Hematopoietic multipotent progenitor cell treated with erythropoietin and hydrocortisone succinate and interleukin-3 and kit ligand, for 15 days (in vitro differentiated cells): ENCODE measurements around the gene CUEDC1.

Source experiments
- DNase-seq: peaks from one replicate; pipeline ENCODE4 v3.0.0-alpha.2; 2015; ENCODE audit warnings: low spot score

The CUEDC1 gene

DNA sequence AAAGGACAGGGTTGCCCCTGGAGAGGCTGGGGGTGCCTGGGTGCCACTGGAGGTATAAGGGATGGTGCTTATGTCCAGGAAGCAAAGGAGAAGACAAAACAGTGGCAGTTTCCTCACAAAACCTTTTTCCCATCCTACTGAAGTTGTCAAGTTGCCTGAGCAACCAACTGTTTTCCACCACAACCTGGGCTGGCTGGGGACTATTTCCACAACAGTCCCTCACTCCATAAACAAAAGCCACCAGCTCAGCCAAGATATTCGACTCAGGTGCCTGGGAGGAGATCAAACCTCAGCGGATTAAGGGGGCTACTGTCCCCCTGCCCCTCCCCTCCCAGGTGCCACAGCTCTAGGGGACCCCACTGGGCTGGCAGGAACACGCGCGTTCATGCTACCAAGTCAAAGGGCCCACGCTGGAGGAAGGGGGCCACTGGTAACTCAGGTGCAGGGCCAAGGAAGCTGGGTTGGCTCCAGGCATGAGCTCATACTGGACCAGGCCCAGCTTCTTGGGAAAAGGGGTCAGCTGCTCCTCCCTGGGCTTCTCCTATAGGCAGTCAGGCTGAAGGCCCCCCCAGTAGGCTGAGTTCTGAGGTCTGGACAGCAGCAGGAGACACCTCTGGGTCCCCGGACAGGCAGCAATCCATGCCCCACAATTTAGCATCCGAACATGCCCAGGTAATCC is 59.7 kb downstream of the CUEDC1 start:
- DNase-seq, result no peak

DNA sequence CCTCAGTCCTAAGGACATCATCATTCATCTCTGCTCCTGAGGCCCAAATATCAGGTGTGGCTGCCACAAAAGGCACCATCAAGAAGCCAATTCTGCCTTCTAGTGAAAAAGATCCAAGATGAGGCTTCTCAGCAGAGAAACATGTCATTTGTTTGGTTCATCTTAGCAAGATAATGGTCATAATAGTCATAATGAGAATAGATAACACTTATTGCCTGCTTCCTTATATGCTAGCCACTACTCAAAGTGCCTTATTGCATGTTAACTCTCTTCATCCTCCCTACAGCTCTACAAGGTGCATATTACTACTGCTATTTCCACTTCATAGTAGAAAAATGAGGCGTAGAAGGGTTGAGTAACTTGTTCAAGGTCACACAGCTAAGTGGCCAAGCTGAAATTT is 60.4 kb downstream of the CUEDC1 start:
- no peak for DNase-seq

DNA sequence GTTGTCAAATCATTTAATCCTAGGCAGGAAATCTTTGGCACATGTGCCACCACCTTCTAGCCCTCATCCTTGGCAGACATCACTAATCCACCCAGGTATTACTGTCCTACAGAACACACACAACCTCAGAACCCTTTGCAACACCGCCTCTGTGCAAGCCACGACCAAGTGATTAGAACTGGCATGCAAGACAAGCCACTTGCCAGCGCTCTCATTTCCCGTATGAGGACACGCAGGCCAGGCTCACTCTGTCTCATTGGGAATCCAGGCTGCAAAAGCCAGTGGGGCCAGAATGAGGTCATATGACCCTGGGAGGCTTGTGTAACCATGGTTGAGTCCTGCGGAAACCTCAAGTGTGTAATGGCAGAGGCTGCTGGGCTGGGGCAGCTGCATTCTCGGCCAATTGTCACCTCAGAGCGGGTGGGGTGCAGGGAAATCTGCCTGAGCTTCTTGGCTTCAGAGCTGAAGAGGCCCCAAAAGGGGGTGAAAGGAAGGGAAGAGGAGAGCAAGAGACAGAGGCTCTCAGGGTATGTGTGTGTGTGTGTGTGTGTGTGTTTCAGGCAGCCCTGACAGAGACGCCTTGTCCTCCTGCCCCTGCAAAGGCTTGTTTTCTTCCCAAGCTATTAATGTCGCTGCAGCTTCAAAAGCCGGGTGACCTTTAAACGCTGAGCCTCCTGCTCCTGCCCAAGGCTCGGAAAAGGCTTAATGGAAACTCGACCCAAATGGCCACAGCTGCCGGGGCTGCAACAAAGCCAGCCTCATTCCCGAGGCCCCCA is 62.2 kb downstream of the CUEDC1 start:
- no peak for DNase-seq

DNA sequence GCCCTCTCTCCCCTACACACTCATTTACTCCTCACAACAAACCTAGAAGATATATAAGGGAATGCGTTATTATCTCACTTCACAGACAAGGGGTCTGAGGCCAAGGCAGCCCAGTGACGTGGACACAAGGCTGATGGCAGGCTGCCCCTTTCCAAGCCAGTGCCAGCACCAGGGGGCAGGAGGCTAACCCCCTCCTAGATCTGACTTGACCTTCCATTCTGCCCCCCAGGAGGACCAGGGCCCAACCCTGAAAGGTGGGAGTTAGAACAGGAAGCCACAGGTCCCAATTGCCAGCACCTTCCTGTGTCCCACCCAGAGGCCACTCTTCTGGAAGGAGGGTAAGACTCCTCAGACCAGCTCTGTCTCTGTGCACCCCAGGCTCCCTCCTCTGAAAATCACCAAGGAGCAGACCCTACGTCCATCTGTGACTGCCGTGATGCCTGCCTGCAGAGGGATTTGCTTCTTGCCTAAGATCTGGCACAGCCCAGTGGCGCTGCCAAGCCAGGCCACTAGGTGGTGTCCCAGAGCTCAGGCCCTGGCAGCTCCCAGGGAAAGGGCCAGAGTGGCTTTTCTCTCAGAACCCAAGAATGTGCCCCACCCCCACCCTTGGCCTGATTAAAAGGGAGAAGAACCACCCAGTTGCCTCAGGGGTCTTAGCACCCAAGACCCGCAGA is 62.9 kb downstream of the CUEDC1 start:
- DNase-seq, result peak; percentile 78

DNA sequence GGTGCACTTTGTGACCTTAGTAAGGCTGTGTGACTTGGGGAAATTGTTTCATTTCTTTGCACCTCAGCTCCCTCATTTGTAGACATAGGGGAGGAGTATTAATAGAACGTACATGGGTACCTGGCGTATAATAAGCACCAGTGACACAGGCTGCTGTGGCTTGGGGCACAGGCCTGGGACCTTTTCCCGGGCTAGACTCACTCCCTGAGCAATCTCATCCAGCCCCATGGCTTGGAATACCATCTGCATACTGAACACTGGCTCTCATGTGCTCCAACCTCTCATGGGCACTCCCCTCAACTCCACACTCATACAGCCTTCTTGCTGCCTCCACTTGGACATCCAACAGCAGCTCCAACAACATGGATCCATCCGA is 64.4 kb downstream of the CUEDC1 start:
- no peak for DNase-seq

DNA sequence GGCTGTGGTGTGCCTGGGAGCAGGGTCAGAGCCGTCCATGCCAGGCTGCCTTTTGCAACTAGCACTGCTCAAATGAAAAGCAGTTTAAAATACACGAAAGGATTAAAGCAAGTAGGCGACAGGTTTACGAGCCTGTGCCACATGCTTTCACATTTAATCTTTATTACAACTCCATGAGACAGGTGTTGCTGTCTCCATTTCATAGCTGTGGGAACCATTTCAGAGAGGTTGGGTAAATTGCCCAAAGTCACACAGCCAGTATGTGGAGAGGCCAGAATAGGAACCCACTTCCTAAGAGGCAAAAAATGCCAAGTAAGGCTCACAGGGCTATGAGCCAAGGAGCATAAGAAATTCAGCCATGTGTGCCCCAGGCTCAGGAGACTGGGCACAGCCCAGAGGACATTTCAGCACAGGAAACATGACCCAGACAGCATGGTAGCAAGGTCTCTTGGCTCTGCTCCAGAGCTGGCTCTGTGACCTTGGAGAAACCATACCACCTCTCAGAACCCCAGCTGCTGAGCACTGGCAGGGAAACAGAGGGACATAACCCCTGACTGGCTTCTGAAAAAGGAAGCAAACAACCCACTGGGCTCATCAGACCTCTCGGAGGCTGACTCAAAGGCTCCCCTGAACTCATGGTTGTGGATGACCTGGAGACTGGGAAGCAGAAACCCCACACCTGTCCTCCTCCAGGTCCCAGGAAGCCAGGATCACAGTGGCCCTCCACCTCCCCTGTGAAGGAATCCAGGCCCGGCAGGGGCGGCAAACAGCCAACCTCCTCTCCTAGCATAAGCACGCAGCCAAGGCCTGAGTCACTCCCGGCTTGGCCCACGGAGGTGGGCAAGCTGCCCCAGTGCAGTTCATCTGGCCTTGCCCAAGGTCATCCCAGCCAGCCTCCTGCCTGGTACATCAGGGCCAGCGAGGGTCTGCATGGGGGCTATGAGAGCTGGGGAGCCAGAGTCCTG is 65.0 kb downstream of the CUEDC1 start:
- peak; percentile 9 for DNase-seq

DNA sequence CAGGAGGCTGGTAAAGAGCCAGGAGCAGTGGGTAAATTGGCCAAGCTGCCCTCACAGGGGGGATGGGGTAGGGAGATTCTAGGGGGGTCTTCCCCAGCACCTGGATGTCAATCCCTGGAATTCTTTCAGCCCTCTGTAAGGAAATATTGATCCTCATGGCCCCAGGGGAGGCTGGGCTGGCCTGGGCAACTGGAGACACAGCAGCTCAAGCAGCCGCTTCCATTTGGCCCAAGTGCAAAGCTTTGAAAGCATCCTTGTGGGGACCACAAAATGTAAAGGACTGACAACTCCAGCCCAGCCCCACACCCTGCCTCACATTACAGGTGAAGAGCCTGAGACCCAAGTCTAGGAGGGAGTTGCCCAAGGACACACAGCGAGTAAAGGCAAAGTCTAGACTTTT is 66.0 kb downstream of the CUEDC1 start:
- DNase-seq, result no peak

DNA sequence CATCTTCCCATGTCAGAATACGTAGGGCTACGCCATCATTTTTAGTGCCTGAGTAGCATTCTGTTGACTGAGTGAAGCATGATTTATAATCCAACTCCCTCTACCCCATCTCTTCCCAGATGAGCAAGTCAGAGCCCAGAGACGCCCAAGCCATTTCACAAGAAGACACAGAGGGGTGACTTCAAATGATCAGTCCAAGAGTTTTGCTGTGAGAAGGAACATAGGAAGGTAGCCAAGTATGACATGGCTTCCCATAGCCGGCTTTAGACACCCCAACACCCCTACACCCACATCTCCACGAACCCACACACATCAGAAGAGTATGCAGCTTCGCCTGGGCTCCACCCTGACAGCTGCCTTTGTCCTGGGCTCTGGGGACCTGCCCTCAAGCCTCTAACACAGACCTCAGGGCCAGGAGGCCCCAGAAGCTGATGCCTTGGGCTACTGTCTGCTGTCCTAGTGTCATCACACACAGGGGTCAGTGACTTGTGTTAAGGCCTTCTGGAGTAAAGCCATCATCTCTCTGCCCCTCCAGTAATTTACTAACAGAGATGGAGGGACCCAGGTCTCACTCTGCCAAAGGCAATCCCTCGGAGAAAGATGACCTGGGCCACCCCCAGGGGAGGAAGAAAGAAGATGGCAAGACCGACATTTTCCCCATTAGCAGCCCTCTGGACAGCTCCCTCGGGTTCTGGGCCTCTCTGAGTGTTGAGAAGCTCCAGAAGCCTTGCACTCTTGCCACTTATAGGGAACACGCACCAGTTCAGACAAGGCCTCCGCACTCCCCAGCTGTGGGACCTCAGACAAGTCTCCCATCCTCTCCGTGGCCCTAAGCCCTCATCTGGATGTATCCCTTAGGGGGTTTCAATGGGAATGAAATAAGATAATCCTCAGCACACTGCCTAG is 66.6 kb downstream of the CUEDC1 start:
- no peak for DNase-seq

DNA sequence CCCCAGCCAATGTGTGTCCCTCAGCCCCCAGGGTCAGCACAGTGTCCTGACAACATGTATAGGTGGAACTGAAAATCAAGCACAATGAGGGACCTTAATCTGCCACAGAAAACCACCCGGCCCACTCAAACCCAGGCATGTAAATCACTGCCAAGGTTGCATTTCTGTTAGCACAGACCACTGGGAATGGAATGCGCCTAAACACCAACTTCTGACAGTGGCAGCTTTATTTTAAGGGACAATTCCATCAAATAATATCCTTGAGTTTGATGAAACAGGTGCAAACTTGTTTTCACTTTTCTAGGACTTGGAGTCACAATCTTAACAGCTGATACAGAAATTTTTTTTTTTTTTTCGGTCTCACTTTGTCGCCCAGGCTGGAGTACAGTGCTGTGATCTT is 68.1 kb downstream of the CUEDC1 start:
- DNase-seq, result no peak

DNA sequence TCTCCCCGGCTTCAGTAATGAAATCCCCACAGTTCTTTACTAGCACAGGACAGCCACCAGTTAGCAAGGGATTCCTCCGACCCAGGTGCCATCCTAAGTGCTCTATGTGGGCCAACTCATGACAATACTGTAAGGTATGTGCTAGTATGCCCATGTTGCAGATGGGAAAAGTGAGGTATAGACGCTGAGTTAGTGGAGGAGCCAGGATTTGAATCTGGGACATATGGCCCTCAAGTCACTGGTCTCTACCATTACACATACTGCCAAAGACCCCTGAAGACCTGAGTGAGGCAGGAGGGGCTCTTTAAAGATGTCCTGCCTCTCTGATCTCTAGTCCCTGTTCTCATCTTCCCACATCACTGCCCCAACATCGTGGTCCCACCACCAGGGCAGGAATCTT is 69.2 kb downstream of the CUEDC1 start:
- DNase-seq, result no peak

DNA sequence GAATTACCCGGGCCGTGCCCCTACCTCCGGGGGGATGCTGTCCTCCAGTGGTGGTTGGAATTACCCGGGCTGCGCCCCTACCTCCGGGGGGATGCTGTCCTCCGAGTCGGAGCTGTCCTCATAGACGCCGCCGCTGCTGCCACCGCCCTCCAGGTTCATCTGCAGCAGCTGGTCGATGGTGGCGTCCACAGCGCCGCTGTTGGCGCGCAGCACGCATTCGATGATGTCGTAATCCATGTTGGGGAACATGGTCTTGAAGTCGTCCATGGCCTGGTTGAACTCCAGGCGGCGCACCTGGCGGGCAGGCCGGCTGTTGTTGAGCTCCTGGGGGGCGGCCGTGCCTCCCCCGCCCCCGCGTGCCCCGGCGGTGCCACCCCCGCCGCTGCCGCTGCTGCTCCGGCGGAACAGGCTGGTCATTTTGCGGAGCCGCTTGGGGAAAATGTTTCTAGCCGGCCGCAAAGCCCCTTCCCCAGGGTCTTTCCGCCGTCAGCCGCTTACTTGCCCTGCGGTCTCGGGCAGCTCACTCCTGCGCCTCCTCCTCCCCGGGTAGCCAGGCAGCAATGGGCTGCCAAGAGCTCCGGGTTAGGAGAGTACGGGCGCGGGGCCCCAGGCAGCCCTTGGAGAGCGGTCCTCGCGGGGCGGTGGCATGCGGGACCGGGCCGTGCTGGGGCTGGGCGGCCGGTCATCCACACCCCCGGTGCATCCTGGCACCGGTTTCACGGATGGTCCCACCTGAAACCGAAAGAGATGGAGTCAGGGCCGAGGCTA is 69.9 kb downstream of the CUEDC1 start:
- DNase-seq, result no peak

DNA sequence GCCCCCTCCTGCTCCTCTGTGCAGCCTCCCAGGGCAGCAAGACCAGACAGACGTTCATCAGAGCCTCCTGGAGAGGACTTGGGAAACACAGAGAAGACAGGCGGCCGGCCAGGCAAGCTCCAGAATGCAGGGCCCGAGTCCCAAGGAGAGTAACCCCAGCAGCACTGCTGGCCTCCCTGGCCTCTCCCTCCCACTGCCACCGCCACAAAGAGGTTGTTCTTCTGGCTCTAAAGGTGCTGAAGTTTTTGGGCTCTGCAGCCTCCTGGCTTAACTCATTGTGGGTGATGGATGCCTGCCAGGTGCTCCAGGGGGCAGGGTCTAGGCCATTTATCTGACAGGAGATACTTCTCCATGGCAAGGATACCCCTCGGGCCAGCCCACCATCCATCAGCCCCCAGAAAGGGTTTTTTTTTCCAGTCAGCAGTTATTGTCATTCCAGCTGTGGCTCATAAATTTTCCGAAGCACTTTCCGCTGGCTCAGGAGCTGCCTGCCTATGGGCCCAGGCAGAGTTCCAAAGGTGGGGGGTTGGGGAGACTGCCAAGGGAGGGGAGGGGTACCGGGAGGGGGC is 73.3 kb downstream of the CUEDC1 start:
- DNase-seq, result no peak

DNA sequence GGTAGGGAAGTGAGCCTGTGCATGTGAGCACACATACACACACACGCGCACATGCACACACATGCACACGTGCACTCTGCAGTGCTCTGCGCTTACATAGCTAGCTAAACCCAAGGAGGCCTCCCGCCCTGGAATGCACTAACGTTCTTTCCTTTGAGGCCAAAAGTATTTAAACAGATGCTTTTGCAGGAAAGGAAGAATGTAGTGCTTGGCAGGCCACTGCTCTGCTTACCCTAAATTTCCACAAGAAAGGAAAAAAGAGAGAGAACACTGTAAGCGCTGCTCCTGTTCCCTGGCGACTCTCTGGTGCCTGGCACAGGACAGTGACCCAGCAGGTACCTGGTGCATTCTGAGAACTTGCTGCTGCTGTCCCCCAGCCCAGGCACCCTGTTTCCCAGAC is 74.1 kb downstream of the CUEDC1 start:
- no peak for DNase-seq

DNA sequence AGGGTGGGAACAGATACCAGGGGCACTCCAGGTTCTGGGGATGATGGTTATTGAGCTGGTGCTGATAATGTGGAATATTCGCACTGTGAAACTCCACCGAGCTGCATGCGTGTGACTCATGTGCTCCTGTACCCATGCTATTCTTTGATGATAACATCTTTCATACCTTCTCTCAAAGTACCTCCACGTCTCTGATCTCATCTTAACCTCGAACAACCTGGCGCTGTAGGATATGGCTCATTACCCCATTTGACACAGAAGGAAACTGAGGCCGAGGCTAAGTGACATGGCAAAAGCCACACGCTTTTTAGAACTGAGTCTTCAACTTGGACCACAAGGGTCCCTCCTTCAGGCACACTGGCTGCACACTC is 75.1 kb downstream of the CUEDC1 start:
- no peak for DNase-seq

DNA sequence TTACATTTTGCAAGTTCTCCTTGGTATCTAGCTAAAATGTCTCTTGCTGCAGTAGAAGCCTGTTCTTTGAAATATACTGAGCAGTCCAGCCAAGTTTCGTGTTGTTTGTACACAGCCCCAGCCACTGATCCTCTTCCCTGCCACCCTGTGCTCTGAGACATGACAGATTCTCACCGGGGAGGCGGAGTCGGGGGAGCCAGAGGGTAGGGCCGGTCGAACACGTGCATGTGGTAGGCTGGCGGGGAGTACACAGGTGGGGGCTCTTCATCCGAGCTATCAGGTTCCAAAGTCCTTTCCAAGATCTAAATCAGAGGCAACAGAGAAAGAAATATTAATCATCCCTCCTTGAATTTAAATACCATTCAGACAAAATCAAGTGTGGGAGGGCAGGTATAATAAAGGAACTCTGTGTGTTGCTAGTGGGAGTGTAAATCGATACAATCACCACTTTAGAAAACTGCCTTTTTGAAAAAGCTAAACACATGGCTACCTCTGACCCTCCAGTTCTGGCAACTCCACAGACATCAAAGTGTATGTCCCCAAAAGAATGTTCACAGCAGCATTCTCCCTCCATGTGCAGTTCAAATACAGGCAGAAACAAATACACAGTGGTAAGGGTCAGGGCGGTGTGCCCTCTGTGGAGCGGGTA is 75.7 kb downstream of the CUEDC1 start:
- DNase-seq, result no peak

DNA sequence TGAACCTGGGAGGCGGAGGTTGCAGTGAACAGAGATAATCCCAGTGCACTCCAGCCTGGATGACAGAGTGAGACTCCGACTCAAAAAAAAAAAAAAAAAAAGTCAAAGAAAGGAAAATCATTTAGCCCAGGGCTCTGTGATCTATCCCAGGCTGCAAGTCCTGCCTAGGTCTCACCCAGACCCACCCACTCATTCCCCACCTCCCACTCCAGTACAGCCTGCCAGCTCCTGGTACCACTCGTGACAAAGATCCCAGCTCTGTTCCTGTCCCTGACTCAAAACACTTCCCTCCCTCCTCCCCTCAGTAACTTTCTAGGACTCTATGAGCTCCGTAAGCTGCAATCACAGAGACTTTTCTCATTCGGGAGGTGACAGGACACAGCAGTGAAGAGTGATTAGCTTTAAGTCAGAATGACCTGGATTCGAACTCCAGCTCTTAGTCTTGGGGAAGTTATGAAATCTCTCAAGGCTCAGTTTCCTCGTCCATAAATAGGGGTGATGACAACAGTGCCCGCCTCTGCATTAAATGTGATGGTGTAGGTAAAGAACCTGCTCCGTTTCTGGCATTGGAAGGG is 77.3 kb downstream of the CUEDC1 start:
- DNase-seq, result no peak

DNA sequence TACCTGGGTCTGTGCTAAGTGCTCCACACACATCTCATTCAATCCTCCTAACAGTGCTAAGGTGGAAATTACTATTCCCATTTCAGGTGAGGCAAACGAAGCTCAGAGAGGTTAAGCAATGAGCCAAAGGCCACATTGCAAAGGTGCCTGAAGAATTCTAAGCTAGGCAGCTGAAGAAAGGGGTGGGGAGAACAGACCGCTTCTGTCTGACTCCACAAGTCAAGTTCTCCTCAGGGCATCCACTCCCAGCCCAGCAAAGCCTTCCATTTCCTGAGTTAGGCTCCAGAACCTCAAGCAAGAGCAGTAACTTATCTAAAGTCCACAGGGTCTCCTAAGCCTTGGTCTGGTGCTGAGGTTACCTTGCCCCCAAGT is 78.4 kb downstream of the CUEDC1 start:
- DNase-seq, result no peak

DNA sequence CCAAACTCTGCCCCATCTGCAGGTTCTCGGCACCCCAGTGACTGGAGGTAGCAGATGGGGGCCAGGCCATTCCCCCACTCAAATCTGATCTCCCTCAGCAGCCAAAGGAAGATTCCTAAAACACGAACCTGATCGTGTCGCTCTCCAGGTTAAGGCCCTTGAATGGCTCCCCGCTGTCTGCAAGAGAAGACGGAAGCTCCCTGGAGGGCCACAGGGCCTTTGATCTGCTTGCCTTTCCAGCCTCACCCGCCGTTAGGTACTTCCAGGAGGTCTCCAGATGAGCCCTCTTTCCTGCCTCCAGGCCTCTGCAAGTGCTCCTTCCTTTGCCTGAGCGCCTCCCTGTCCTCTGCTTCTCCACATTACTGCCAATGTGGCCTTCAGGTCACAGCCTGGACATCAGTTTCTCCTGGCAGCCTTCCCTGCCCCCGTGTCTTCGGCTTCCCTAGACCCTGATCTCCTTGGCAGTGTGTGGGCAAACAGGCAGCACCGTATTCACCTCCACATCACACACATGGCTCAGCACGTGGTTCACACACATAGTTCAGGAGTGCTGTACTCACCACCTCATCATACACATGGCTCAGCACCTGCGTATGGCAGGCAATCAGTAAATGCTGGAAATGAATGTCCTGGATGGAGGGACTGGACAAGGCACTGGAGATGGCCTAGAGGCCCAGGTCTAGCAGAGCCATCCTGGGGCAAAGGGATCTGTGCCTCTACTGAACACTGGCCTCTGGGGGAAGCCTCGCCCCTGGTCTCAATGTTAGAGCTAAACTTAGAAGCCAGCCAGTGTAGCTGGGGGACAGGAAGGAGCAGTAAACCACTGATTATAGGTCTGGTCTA is 79.0 kb downstream of the CUEDC1 start:
- no peak for DNase-seq
